PC-3 (cell line): ENCODE results near the gene CORO2A. TPM values are rescaled to one million over a fixed set of nuclear protein-coding genes. Genes with fewer than 3 reads are reported as not detected.
"Not testable (repeated sequence)": the region's sequence is repeated elsewhere in the genome, so short reads cannot be mapped to it uniquely, and the experiment has no call there.

Source experiments
- ATAC-seq: fragments of 200-7000 bp; cut with Tn5 transposase; 2 replicates; pipeline ENCODE4 v1.9.1; 2020; ENCODE audit warnings: mild to moderate bottlenecking, moderate library complexity
- BruUV-seq: library from RNA; stranded (reverse); fragments of 400-500 nt; replicated peaks from 2 replicates; lab custom pipeline; 2021; lab: Mats Ljungman, UMichigan
- CTCF ChIA-PET: fragments of 300-600 bp; sonication (Branson Sonifier 250); formaldehyde crosslinking; loops from one replicate; lab custom pipeline; 2022; ENCODE audit warnings: antibody characterized with exemption; lab: Charles Lee
- POLR2A ChIA-PET: fragments of 300-600 bp; sonication (Branson Sonifier 250); formaldehyde crosslinking; loops from one replicate; lab custom pipeline; 2022; ENCODE audit warnings: antibody characterized with exemption; ENCODE audit not compliant: unreplicated experiment; lab: Charles Lee
- DNase-seq: peaks from one replicate; pipeline ENCODE4 v3.0.0-alpha.2; 2015
- H2AFZ ChIP-seq: fragments of 300-600 bp; sonication (generic); 2 replicates; pipeline ENCODE4 v1.6.0; 2016; ENCODE audit warnings: antibody characterized with exemption, low read length
- H3F3A ChIP-seq: fragments of 300-600 bp; sonication (generic); one replicate; pipeline ENCODE4 v1.6.0; 2017; ENCODE audit warnings: antibody characterized with exemption, low read length, control low read depth, mild to moderate bottlenecking; ENCODE audit not compliant: unreplicated experiment
- H3K27ac ChIP-seq: fragments of 300-600 bp; sonication (generic); 2 replicates; pipeline ENCODE4 v1.5.1; 2016; ENCODE audit warnings: mild to moderate bottlenecking, low read length
- H3K27me3 ChIP-seq: fragments of 300-600 bp; sonication (generic); 2 replicates; pipeline ENCODE4 v1.6.1; 2016; ENCODE audit warnings: low read length, mixed read lengths
- H3K36me3 ChIP-seq: fragments of 300-600 bp; sonication (generic); 2 replicates; pipeline ENCODE4 v1.6.1; 2016; ENCODE audit warnings: low read depth, mixed run types, low read length, mixed read lengths
- H3K4me1 ChIP-seq: fragments of 300-600 bp; sonication (generic); 2 replicates; pipeline ENCODE4 v1.5.1; 2016; ENCODE audit warnings: low read length; ENCODE audit not compliant: insufficient read depth
- H3K4me2 ChIP-seq: fragments of 300-600 bp; sonication (generic); 2 replicates; pipeline ENCODE4 v1.6.0; 2016; ENCODE audit warnings: low read length
- H3K4me3 ChIP-seq: fragments of 300-600 bp; sonication (generic); 2 replicates; pipeline ENCODE4 v1.5.1; 2016; ENCODE audit warnings: mild to moderate bottlenecking, low read length, mixed read lengths
- H3K79me2 ChIP-seq: fragments of 300-600 bp; sonication (generic); 2 replicates; pipeline ENCODE4 v1.6.1; 2017; ENCODE audit warnings: low read length, mixed read lengths
- H3K9ac ChIP-seq: fragments of 300-600 bp; sonication (generic); 2 replicates; pipeline ENCODE4 v1.6.0; 2016; ENCODE audit warnings: mild to moderate bottlenecking, low read length
- H3K9me2 ChIP-seq: fragments of 300-600 bp; sonication (generic); replicated peaks from 2 replicates; pipeline ENCODE4 v1.6.1; 2016; ENCODE audit warnings: mixed run types, low read length, mixed read lengths
- H3K9me3 ChIP-seq: fragments of 300-600 bp; sonication (generic); 2 replicates; pipeline ENCODE4 v1.6.1; 2016; ENCODE audit warnings: low read length, mixed read lengths
- H4K20me1 ChIP-seq: fragments of 300-600 bp; sonication (generic); 2 replicates; pipeline ENCODE4 v1.6.1; 2016; ENCODE audit warnings: low read length, mixed read lengths
- EZH2 ChIP-seq: fragments of 300-600 bp; sonication (generic); IDR thresholded peaks from one replicate; pipeline ENCODE4 v1.6.1; 2017; ENCODE audit warnings: antibody characterized with exemption, mild to moderate bottlenecking, low read length; ENCODE audit not compliant: unreplicated experiment
- EZH2phosphoT487 ChIP-seq: fragments of 300-600 bp; sonication (generic); IDR thresholded peaks from 2 replicates; pipeline ENCODE4 v1.6.1; 2018; ENCODE audit warnings: mild to moderate bottlenecking, antibody characterized with exemption, low read length, borderline replicate concordance
- intact Hi-C: fragments of 100-400 bp; cut with micrococcal nuclease; formaldehyde crosslinking; loops from 2 replicates; pipeline ENCODE4 v1.9.0; 2023
- total RNA-seq: library from RNA; depleted of rRNA; stranded (reverse); fragments of >200 nt; gene quantifications from 2 replicates; pipeline ENCODE4 v1.2.3, GENCODE V29; 2014
- TF ChIP-seq, protein P1 (sequence below): fragments of 300-600 bp; sonication (generic); conservative IDR thresholded peaks from 2 replicates; pipeline ENCODE4 v1.5.1; 2017; ENCODE audit warnings: antibody characterized with exemption, low read depth, mild to moderate bottlenecking, low read length

Gene CORO2A
- total RNA-seq, 1 experiment from 2014 or later: 2.2 TPM

DNA sequence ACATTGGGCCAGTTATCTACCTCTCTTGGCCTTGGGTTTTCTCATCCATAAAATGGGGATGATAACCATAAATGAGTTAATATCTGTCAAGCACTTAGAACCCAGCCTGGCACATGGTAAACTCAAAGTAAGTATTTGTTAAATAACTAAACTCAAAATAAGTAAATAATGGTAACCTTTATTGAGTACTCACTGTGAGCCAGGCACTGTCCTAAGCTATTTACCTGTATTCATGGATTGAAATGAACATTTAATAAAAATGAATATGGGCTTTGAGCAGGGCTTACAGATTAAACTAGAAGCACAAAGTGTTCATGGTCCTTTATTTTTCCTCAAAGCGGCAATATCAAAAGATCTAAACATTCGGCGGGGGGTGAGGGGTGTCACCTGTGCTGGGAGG, 16.7 kb downstream of the CORO2A start:
- Histone ChIP-seq H2AFZ (no peak overlapping the region), H3K4me3 (no peak overlapping the region), H4K20me1 (no peaks in the 10 kb centered on the region), H3K27me3 (no peaks in the 10 kb centered on the region), H3K79me2 (no peaks in the 10 kb centered on the region), H3K4me2 (no peak overlapping the region), H3K9ac (no peak overlapping the region), H3K9me3 (no peaks in the 10 kb centered on the region), H3K9me2 (no peaks in the 10 kb centered on the region), H3K36me3 (no peaks in the 10 kb centered on the region), H3K27ac (no peak overlapping the region), H3F3A (no peaks in the 10 kb centered on the region), H3K4me1 (peaks cover 7% of the 10 kb centered on the region; the same call in 1 of the 2 replicates)
- ATAC-seq (no peak), DNase-seq (no peak)
- ChIA-PET CTCF (no interaction called here), POLR2A (no interaction called here)
- BruUV-seq: no TSS peak
- intact Hi-C loops: no loop called here
- TF ChIP-seq EZH2phosphoT487 (no peak), EZH2 (no peak)
- TF ChIP-seq, protein P1, sequence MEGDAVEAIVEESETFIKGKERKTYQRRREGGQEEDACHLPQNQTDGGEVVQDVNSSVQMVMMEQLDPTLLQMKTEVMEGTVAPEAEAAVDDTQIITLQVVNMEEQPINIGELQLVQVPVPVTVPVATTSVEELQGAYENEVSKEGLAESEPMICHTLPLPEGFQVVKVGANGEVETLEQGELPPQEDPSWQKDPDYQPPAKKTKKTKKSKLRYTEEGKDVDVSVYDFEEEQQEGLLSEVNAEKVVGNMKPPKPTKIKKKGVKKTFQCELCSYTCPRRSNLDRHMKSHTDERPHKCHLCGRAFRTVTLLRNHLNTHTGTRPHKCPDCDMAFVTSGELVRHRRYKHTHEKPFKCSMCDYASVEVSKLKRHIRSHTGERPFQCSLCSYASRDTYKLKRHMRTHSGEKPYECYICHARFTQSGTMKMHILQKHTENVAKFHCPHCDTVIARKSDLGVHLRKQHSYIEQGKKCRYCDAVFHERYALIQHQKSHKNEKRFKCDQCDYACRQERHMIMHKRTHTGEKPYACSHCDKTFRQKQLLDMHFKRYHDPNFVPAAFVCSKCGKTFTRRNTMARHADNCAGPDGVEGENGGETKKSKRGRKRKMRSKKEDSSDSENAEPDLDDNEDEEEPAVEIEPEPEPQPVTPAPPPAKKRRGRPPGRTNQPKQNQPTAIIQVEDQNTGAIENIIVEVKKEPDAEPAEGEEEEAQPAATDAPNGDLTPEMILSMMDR: no peak

DNA sequence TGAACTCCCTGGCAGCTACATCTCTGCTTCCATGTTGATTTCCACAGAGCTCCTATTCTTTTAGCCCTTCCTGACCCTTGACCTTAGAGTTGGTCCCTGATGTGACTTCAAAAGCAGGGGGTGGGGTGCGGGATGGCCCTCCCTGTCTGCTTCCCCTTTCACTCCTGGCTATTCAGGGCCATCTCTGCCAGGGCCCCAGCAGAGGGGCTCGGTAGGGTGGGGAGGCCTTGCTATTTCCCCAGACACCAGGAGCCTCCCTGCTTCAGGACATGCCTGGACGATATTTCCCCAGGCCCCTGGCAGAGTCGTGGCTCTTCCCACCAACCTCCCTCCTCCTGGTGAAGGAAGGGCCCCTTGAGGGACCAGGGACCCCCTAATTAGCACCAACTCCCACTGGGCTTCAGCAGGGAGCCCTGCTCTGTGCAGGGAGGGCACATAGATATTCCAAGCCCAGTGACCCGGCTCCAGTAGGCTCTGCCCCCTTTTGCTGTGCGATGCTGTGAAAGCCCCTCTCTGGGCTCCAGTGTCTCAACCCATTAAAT, 17.3 kb downstream of the CORO2A start:
- H3K9me2 ChIP-seq: no peaks in the 10 kb centered on the region
- intact Hi-C loops: no loop called here
- H3K4me2 ChIP-seq: no peak overlapping the region
- peaks cover 7% of the 10 kb centered on the region; the same call in 1 of the 2 replicates for H3K4me1 ChIP-seq
- H3K9me3 ChIP-seq: no peaks in the 10 kb centered on the region
- CTCF ChIA-PET: no interaction called here
- POLR2A ChIA-PET: no interaction called here
- H3K9ac ChIP-seq: no peak overlapping the region
- no peak overlapping the region for H3K27ac ChIP-seq
- H3K4me3 ChIP-seq: no peak overlapping the region
- no peaks in the 10 kb centered on the region for H3K36me3 ChIP-seq
- H4K20me1 ChIP-seq: no peaks in the 10 kb centered on the region
- no peaks in the 10 kb centered on the region for H3K27me3 ChIP-seq
- no peak overlapping the region for H2AFZ ChIP-seq
- ATAC-seq: no peak
- no peaks in the 10 kb centered on the region for H3F3A ChIP-seq
- no peak for DNase-seq
- TF ChIP-seq, protein P1: no peak
- TF ChIP-seq EZH2phosphoT487 (no peak), EZH2 (no peak)
- no TSS peak for BruUV-seq
- no peaks in the 10 kb centered on the region for H3K79me2 ChIP-seq

DNA sequence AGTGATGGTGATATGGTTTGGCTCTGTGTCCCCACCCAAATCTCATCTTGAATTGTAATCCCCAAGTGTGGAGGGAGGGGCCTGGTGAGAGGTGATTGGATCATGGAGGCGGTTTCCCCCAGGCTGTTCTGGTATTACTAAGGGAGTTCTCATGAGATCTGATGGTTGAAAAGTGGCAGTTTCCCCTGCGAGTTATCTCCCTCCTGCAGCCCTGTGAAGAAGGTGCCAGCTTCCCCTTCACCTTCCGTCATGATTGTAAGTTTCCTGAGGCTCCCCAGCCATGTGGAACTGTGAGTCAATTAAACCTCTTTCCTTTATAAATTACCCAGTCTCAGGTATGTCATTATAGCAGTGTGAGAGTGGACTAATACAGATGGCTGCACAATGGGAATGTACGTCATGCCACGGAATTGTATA, 17.9 kb downstream of the CORO2A start:
- not testable (repeated sequence) for H4K20me1 ChIP-seq, H3K79me2 ChIP-seq, BruUV-seq

More for the DNA sequence above, 17.9 kb downstream of the CORO2A start:
- H3K36me3 ChIP-seq, DNase-seq, H3K4me3 ChIP-seq, H3F3A ChIP-seq, ATAC-seq, H3K27ac ChIP-seq, H2AFZ ChIP-seq, CTCF ChIA-PET, H3K4me2 ChIP-seq, H3K27me3 ChIP-seq, H3K9me3 ChIP-seq, intact Hi-C loops, H3K9ac ChIP-seq, H3K9me2 ChIP-seq: not testable (repeated sequence)
- H3K4me1 ChIP-seq: peaks cover 11% of the 10 kb centered on the region
- POLR2A ChIA-PET: interaction anchor here (0.5 kb wide), 1 partner anchor 83 kb away, joined by 3 read pairs; no protein-coding TSS in a partner anchor
